Adipose tissue (tissue), 3 donors: ENCODE results near the gene STT3A. TPM values are rescaled to one million over a fixed set of nuclear protein-coding genes. Genes with fewer than 3 reads are reported as not detected.
"Not testable (repeated sequence)": the region's sequence is repeated elsewhere in the genome, so short reads cannot be mapped to it uniquely, and the experiment has no call there.

ENCODE experiments used
- H3K27ac ChIP-seq: one replicate; pipeline ENCODE4 v1.5.1; 2013; ENCODE audit warnings: low read depth, low read length
- WGBS, 3 donors: extraction: QIAGEN DNeasy Blood & Tissue Kit; methylation state at CpG; one replicate each; pipeline ENCODE4 v1.1.7; 2013; 5-methylcytosine and 5-hydroxymethylcytosine counted together
- polyA plus RNA-seq, 3 donors: library from polyadenylated mRNA; stranded (reverse); fragments of 200-250 nt; gene quantifications; one replicate each; pipeline ENCODE4 v1.2.3, GENCODE V29; 2013
- donor health status: healthy with polysubstance abuse.
- donor health status: Bipolar disorder and iron deficiency.
- donor health status: healthy.

STT3A gene
- polyA plus RNA-seq, result 10 to 100 TPM; 27.4 to 78.2 (median 53.0) TPM

DNA sequence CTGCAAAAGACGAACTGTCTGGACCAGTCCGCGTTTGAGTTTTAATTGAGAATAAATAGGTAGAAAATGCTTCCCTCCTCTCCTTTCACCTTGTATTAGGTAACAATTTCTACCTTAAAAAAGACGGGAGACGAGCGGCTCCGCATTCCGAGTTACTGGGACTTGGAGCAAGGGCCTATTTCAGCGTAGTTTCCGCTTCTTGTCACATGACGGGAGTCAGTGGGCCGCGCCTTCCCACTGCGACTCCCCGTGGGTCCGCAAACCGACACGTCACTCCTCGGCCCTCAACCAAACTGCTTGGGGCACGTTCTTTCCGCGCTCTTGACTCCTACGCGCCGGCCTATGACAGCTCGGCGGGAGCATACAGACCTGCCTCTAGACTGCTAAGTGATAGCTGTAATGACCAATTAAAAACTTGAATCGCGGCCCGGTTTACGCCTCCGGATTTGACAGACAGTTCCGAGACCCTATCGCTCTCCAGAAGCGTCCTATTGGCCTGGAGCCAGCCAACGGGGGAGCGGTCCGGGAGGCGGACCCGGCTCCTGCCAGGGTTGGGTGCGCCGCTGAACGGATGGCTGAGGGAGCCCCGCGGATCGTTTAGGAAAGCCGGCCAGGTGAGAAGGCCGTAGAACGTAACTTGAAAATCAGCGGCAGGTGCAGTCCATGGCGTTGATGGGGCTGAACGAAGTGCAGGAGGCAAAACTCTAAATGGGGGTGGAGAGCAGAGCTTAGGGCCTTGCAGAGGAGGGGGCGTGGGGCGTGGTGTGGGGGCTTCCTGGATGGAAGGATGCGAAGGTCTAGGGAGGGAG lies at the start of gene STT3A:
Gene STT3A, plus strand, starts transcription at position 548 of the 809 bp plus-strand sequence. CDS start 3,064 bp downstream, outside the sequence.
- peak within 1 kb of the TSS; percentile 87 for H3K27ac ChIP-seq
- 0% methylated on average over 55 of the region's 55 CpGs for WGBS, 3 donors

DNA sequence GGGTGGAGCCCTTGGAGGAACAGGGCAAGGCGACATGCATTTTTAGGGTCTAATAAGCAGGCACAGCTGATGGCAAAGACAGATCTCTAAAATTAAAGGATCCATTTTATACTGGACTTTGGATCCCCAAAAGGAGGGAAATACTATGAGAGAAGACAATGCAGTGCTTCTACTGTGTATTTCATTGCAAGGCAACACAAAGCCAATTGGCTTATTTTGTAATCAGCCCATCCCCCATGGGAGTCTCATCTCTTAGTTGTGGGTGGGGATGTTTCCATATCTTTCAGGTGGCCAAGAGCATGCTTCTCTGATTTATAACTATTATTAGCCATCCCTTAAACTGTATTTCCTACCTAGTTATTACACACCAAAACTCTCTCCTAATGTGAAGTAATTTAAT lies 41.9 kb upstream of the STT3A start:
- 90 to 96% (median 94%) methylated on average over 1 of the region's 1 CpG for WGBS, 3 donors
- no peak overlapping the region for H3K27ac ChIP-seq

DNA sequence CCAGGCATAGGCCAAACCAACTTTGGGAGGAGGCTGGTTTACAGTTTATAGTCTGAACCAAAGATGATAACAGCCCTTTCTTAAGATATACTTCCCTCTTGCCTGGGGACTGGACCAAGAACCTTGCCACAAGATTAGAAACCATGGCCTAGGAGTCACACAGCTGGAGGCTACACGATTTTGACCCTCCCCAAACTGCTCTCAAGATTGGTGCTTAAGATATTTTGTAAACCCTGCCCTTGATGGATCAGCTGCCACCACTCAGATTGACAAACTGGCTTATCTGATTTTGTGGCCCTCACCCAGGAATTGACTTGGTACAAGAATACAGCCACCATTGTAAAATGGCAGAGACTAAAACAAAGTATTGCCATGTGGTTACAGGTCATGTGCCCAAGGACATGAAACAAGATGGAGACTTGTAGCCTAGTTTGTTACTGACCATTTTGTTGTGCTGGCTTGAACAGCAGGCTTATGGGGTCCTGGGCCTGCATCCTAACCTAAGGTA lies 40.8 kb upstream of the STT3A start:
- no peak overlapping the region for H3K27ac ChIP-seq
- WGBS, 3 donors, result 20 to 59% (median 52%) methylated on average over 1 of the region's 1 CpG

DNA sequence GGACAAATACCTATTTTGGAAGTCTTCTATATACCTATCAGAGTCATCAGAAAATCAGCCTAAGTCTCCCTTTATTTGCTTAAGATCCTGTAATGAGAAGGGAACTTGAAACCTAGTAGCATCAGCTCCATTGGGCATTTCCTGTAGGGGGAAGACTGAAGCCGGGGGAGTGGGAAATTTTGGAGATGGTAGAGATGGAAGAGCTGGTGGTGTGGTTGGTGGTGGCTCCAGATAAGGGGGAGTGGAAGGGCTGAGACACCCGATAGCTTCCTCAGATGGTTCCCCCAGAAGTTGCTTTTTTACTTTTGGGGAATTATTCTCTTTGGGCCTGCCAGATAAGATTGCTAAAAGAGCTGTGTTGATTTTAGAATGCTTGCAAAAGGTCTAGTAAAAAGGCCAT lies 39.7 kb upstream of the STT3A start:
- H3K27ac ChIP-seq, result no peak overlapping the region
- 93 to 97% (median 93%) methylated on average over 2 of the region's 2 CpGs for WGBS, 3 donors

DNA sequence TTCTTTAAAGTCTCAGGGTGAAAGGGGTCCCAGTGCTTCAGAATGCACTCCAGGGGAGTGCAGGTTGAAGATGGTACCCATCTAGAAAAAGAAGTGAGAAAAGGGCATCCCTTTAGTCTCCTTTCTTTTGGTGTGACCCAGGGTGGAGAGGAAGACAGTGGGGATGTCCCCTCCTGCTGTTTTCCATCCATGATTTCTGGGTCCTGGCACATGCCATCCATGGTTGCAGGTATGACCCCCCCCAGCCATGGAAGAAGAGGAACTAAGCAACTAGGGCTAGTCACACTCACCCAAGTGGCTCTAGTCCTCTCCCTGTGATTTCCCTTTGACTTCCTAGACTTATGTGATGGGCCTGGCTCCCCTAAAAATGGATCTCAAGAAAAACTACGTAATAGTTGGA lies 39.3 kb upstream of the STT3A start:
- no peak overlapping the region for H3K27ac ChIP-seq
- WGBS, 3 donors, result 83 to 100% (median 95%) methylated on average over 1 of the region's 1 CpG

DNA sequence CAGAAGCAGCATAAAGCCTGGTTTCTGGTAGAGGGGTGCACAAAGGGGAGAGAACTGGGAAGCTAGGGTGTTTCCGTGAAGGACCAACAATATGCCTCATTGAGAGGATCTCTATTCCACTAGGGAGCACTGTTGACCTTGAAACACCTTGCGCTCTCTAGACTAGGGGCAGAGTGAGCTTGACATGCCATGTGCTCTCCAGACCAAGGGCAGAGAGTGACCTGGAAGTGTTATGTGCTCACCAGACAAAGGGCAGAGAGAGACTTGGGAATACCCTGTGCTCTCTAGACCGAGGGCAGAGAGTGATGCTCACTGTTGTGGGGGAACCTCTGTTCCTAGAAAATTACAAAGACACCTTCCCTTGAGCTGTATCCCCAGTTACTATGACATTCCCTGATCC lies 38.6 kb upstream of the STT3A start:
- 87 to 92% (median 88%) methylated on average over 3 of the region's 3 CpGs for WGBS, 3 donors
- H3K27ac ChIP-seq, result no peak overlapping the region

DNA sequence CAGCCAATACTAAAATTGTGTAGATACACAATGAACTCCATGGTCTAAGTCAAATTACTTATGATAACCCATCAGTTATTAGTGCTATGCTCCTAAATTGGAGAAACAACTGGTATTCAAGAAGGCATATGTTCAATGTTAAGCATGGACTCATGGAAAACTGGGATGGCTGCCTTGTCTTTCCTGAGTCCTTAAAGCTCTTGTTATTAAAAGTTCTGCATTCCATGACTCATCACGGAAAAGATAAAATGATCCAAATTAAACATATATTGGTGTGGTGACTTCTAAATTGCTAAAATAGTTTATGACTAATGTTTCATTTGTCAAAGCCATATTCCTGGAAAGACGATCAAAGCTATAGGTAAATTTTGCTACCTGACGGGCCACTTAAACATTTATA lies 32.8 kb upstream of the STT3A start:
- 78 to 86% (median 84%) methylated on average over 3 of the region's 3 CpGs for WGBS, 3 donors
- H3K27ac ChIP-seq, result no peak overlapping the region

DNA sequence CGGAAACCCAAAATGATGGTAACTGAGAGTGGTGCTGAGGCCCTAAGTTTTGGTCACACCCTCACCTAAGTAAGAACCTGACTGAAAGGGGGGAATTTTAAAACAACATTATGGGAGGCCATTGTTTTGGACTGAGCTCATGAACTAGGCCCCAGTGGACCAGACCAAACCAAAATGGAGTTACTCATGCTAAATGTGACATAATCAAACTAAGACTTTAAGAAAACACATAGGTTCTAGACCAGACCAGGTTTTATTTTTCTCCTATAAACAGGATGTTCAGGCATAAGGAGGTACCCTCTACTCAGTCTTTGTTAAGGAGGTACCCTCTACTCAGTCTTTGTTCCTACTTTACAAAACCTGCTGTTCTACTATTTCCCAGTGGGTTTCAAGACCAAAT lies 30.7 kb upstream of the STT3A start:
- H3K27ac ChIP-seq, result no peak overlapping the region
- whole genome bisulfite sequencing, 3 donors, result 93 to 100% (median 100%) methylated on average over 1 of the region's 1 CpG

DNA sequence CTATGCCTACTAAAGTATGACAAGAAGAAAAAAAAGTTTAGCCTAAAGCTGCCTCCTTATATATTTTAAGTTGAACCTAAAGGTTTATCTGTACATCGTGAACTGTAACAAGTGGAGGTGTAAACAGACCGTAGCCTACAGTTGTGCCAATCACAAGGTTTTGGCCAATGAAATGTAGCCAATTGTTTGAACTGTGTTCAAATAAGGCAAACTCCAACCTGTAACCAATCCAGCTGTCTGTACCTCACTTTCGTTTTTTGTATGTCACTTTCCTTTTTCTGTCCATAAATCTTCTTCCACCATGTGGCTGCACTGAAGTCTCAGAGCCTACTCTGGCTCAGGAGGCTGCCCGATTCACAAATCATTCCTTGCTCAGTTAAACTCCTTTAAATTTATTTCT lies 30.2 kb upstream of the STT3A start:
- H3K27ac ChIP-seq, result no peak overlapping the region
- 61 to 68% (median 67%) methylated on average over 4 of the region's 4 CpGs for WGBS, 3 donors

DNA sequence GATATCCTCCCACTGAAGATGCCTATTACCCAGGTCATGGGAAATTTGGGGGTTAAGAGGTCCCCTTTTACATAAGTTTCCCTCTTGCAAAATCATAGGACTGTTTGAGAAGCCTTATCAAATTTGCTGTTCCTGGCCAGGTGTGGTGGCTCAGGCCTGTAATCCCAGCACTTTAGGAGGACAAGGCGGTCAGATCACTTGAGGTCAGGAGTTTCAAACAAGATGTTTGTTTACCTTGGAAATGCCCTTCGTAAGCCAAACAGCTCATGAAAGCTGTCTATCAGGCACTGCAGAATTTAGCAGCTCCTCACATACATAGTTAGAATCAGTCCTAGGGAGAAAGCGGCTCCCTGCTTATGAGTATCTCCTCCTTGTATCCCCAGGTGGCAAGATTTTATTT lies 28.3 kb upstream of the STT3A start:
- H3K27ac ChIP-seq, result no peak overlapping the region
- WGBS, 3 donors, result 65 to 82% (median 79%) methylated on average over 3 of the region's 3 CpGs

DNA sequence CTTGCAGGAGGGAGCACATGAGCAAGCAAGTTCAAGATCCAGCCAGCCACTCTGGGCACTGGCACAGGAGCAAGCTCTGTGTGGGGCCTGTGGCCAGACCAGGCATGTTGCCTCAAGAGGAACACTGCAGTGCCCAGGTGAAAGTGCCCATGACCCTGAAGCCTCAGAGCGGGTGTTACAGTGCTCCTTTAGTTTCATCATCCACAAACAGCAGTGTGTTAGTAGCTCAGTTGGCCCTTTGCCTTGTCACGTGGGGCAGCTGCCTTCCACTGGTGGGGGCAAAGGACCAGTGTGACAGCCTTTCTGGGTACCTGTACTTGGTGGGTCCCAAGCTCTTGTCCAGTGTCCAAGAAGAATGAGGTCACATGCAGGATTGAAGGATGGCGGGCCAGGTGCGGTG lies 26.4 kb upstream of the STT3A start:
- 97 to 99% (median 97%) methylated on average over 4 of the region's 4 CpGs for WGBS, 3 donors
- no peak overlapping the region for H3K27ac ChIP-seq

DNA sequence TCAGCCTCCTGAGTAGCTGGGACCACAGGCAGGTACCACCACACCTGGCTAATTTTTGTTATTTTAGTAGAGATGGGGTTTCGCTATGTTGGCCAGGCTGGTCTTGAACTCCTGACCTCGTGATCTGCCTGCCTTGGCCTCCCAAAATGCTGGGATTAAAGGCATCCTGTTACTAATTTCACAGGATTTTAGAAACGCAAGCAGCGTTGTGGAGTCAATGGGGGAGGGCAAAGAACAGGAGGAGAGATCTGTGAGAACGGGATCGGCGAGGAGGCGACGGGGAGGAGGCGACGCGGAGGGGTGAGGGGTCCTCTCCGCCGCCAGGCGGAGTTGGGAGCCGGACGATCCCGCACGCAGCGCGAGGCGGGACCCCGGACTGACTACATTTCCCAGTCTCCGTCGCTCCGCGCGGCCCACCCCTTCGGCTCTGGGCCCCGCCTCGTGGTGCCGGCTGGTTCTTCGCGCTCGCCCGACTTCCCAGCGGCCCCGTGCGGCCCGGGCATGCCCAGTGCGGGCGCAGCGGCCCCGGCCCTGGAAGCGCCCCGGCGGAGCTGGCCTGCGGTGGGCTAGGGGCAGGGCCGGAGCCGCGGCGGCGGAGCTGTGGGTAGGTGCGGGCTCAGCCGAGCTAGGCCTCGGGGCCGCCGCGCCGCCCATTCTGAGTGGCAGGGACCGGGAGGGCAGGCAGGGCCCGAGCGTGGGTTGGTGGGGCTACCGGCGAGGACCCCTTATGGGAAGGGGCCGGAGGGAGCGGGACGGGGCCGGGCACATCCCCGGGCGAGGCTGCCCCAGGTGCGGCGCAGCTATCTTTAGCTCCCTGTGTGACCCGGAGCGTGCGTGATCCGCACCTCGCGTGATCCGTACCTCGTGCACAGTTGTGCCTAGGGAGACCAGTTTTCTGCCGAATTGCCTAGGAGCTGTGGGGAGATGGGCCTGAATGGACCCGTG lies 23.4 kb upstream of the STT3A start, which contains the start of gene EI24:
Gene EI24, plus strand, starts transcription at position 508 of the 945 bp plus-strand sequence. CDS start 3,051 bp downstream, outside the sequence.
- no peak within 1 kb of the TSS for H3K27ac ChIP-seq
- 1% methylated on average over 73 to 83 of the region's 83 CpGs for WGBS, 3 donors

DNA sequence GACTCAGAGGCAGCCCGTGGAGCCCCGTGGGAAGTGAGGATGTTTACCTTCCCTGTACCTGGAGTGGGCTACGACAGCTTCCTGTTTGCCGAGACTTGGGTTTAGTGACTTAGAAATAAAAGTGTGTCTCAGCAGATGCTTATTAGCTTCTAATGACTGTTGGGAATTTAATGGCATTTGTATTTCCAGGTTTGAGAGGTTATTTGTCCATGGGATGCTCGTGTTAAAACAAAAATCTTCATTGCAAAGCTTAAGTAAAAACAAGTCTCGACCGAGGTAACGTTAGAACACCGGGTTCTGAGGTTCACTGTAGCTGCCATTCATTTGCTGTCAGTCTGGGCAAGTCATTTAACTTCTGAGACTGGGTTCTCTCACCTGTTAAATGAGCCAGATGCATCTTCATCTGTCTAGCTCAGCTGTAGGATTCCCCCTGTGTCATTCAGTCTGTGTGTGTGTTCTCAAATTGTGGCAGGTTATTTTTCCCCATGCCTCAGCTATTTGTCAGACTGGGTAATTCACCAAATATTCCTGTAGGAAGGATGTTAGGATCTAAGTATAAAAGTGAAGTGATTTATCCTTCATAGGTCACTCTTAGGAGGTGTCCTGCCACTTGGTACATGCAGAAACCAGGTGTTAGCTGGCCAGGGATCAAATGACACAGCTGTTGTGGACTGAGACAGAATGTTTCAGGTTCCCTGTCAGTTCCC lies 22.6 kb upstream of the STT3A start:
- WGBS, 3 donors, result 1 to 3% (median 2%) methylated on average over 9 of the region's 9 CpGs
- H3K27ac ChIP-seq, result no peak overlapping the region

DNA sequence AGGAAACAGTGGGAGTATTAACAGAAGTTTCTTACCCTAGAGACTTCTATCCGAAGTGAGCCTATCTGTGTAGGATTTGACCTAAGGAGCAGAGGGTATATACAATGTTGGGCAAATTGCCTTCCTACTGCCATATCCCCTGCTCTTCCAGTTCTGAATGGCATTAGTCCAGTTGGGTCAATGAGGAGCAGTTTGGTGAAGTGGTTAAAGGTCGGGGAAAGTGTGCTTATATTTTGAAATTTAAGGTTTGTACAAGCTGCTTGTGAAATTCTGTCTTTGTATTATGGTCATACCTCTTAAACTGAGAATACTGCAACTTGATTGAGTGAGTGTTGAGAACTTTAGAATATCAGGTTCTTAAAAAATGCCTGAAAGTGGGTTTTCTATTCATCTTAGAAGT lies 21.7 kb upstream of the STT3A start:
- no peak overlapping the region for H3K27ac ChIP-seq
- WGBS, 3 donors, result 38 to 56% (median 53%) methylated on average over 2 of the region's 2 CpGs

DNA sequence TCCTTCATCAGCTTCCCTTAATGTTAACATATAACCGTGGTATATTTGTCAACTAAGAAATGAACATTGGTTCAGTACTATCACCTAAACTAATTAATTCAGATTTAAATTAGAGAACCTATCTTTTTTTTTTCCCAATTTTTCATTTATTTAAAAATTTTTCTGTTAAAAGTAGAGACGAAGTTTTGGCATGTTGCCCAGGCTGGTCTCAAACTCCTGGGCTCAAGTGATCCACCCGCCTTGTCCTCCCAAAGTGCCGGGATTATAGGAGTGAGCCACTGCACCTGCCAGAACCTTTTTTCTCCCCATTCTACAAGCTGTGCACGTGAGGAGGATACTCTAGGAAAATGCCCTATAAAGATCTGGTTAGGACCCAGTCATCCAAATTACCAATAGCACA lies 19.7 kb upstream of the STT3A start:
- WGBS, 3 donors, result 81 to 85% (median 85%) methylated on average over 5 of the region's 5 CpGs
- H3K27ac ChIP-seq, result no peak overlapping the region

DNA sequence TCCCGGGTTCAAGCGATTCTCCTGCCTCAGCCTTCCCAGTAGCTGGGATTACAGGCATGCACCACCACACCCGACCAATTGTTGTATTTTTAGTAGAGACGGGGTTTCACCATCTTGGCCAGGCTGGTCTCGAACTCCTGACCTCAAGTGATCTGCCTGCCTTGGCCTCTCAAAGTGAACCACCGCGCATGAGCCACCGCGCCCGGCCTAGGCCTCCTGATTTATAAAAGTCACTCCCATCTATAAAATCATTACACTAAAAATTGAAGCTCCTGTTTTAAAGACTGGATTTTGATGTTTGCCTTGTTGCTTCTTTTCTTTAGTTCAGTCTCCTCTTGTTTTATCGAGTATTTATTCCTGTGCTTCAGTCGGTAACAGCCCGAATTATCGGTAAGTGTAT lies 15.5 kb upstream of the STT3A start:
- WGBS, 3 donors, result 95 to 98% (median 96%) methylated on average over 14 of the region's 14 CpGs
- H3K27ac ChIP-seq, result not testable (repeated sequence)

DNA sequence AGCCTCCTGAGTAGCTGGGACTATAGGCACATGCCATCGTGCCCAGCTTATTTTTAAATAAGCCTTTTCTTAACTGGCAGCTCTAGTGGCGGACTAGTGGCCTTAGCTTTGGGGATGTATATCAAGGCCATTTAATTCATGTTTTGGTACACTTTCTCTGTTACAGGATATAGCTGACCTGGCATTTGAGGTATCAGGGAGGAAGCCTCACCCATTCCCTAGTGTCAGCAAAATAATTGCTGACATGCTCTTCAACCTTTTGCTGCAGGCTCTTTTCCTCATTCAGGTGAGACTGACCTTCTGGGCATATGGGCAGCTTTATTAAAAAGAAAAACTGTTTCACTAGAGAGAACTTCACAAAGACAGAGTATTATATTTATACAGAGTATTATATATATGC lies 13.9 kb upstream of the STT3A start:
- WGBS, 3 donors, result 93 to 97% (median 94%) methylated on average over 2 of the region's 2 CpGs
- no peak overlapping the region for H3K27ac ChIP-seq

DNA sequence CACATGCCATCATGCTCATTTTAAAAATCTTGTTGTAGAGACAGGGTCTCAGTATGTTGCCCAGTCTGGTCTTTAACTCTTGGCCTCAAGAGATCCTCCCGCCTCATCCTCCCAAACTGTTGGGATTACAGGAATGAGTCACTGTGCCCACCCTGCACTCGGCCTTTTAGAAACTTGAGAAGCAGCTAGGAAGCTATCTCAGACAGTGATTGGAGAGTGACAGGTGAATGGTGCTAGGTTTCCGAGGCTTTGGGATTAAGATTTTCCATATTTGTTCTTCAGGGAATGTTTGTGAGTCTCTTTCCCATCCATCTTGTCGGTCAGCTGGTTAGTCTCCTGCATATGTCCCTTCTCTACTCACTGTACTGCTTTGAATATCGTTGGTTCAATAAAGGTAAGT lies 12.8 kb upstream of the STT3A start:
- no peak overlapping the region for H3K27ac ChIP-seq

More for the DNA sequence above, 12.8 kb upstream of the STT3A start:
- 96% methylated on average over 5 of the region's 5 CpGs for WGBS, 3 donors
